Mucosa of gallbladder (tissue), 1 donor: ENCODE results near the gene OGDH. TPM values are rescaled to one million over a fixed set of nuclear protein-coding genes. Genes with fewer than 3 reads are reported as not detected.

Experiments
- DNase-seq: peaks from one replicate; pipeline ENCODE4 v3.0.0-alpha.2; 2020; ENCODE audit warnings: low spot score
- total RNA-seq: library from RNA; stranded (reverse); gene quantifications from one replicate; pipeline ENCODE4 v1.2.1, GENCODE V29; 2021
- donor health status: DM: no; HTN: no; CAD: no.

The OGDH gene
- total RNA-seq, 1 donor from 2014 or later: 114 TPM

- no peak for DNase-seq
These were observed 31.6 kb downstream of the OGDH start for GRCh38 chr7:44637788-44638594.

GRCh38 chr7:44638611-44639557 is 32.5 kb downstream of the OGDH start:
- DNase-seq: peak; percentile 68

- peak; percentile 56 for DNase-seq
These were observed 33.4 kb downstream of the OGDH start for GRCh38 chr7:44639671-44640321.

- no peak for DNase-seq
These were observed 36.8 kb downstream of the OGDH start for GRCh38 chr7:44643206-44643605.

- DNase-seq: no peak
These were observed 38.8 kb downstream of the OGDH start for GRCh38 chr7:44645254-44645653.

- no peak for DNase-seq
These were observed 39.3 kb downstream of the OGDH start for GRCh38 chr7:44645696-44646095.

GRCh38 chr7:44646176-44646920 is 39.9 kb downstream of the OGDH start:
- DNase-seq: no peak

GRCh38 chr7:44646921-44647636 is 40.7 kb downstream of the OGDH start:
- no peak for DNase-seq

- no peak for DNase-seq
These were observed 41.7 kb downstream of the OGDH start for GRCh38 chr7:44647981-44648714.

- DNase-seq: no peak
These were observed 43.8 kb downstream of the OGDH start for GRCh38 chr7:44650242-44650641.

GRCh38 chr7:44650772-44651171 is 44.3 kb downstream of the OGDH start:
- DNase-seq: no peak

- no peak for DNase-seq
These were observed 46.1 kb downstream of the OGDH start for GRCh38 chr7:44652535-44652934.

- DNase-seq: no peak
These were observed 47.9 kb downstream of the OGDH start for GRCh38 chr7:44654255-44654796.

- DNase-seq: no peak
These were observed 48.9 kb downstream of the OGDH start for GRCh38 chr7:44655341-44655740.

GRCh38 chr7:44658979-44659378 is 52.6 kb downstream of the OGDH start:
- DNase-seq: no peak

GRCh38 chr7:44661233-44661632 is 54.8 kb downstream of the OGDH start:
- no peak for DNase-seq

- no peak for DNase-seq
These were observed 58.5 kb downstream of the OGDH start for GRCh38 chr7:44664780-44665461.

- DNase-seq: no peak
These were observed 59.2 kb downstream of the OGDH start for GRCh38 chr7:44665531-44666213.

- DNase-seq: no peak
These were observed 60.1 kb downstream of the OGDH start for GRCh38 chr7:44666566-44666965.
